Right ventricle myocardium superior (tissue), 1 donor: ENCODE data around the gene CFAP91. TPM values are rescaled to one million over a fixed set of nuclear protein-coding genes. Genes with fewer than 3 reads are reported as not detected.
"Not testable (repeated sequence)": the region's sequence is repeated elsewhere in the genome, so short reads cannot be mapped to it uniquely, and the experiment has no call there.

Experiments
- ATAC-seq: fragments of 200-7000 bp; cut with Tn5 transposase; one replicate; pipeline ENCODE4 v1.9.1; 2020; ENCODE audit warnings: mild to moderate bottlenecking; ENCODE audit not compliant: poor library complexity
- DNase-seq: peaks from one replicate; pipeline ENCODE4 v3.0.0-alpha.2; 2020
- intact Hi-C: fragments of 100-400 bp; cut with DNase I; formaldehyde crosslinking; loops from one replicate; pipeline ENCODE4 v1.11.2; 2022
- total RNA-seq: library from RNA; stranded (reverse); fragmentation: NEBNext Ultra II Directional; extraction: Animal tissue kit (Norgen Biotek cat#: 25700); gene quantifications from one replicate; pipeline ENCODE4 v1.2.1, GENCODE V29; 2021
- donor health status: DM: no; HTN: yes; CAD: no; lungs with severe emphysema.

CFAP91 gene
- total RNA-seq, 1 donor from 2014 or later: 0.75 TPM

GRCh38 chr3:119676020-119676419, 26.8 kb upstream of the CFAP91 start:
- DNase-seq (no peak), ATAC-seq (no peak)
- intact Hi-C loops: loop anchor here (5.0 kb wide), 2 partner anchors 79 to 399 kb away; partner anchors contain the start of gene PLA1A

GRCh38 chr3:119676771-119677640, 25.8 kb upstream of the CFAP91 start, which contains the start of gene COX17:
Gene COX17, minus strand, starts transcription at chr3:119677406. Its CDS starts 96 bp downstream, at chr3:119677310.
- ATAC-seq: peak; percentile 91
- intact Hi-C loops: loop anchor here (5.0 kb wide), 2 partner anchors 80 to 400 kb away; partner anchors contain the start of gene PLA1A
- DNase-seq: peak; percentile 96

- DNase-seq: no peak
- no peak for ATAC-seq
- intact Hi-C loops: loop anchor here (5.0 kb wide), 2 partner anchors 80 to 400 kb away; partner anchors contain the start of gene PLA1A
Measured at GRCh38 chr3:119677641-119677934, 25.2 kb upstream of the CFAP91 start.

- DNase-seq, ATAC-seq: not testable (repeated sequence)
- intact Hi-C loops: loop anchor here (5.0 kb wide), 2 partner anchors 81 to 401 kb away; partner anchors contain the start of gene PLA1A
Measured at GRCh38 chr3:119678209-119678608, 24.6 kb upstream of the CFAP91 start.

GRCh38 chr3:119679874-119680273, 22.9 kb upstream of the CFAP91 start:
- ATAC-seq: no peak
- intact Hi-C loops: loop anchor here (5.0 to 10.0 kb wide), 3 partner anchors 83 to 403 kb away; partner anchors contain the start of gene PLA1A
- DNase-seq: no peak

GRCh38 chr3:119681279-119681678, 21.5 kb upstream of the CFAP91 start:
- intact Hi-C loops: loop anchor here (10.0 kb wide), 1 partner anchor 156 kb away; no protein-coding TSS in a partner anchor
- ATAC-seq (no peak), DNase-seq (no peak)

GRCh38 chr3:119683421-119683820, 19.4 kb upstream of the CFAP91 start:
- DNase-seq: no peak
- no peak for ATAC-seq
- intact Hi-C loops: loop anchor here (10.0 kb wide), 1 partner anchor 159 kb away; no protein-coding TSS in a partner anchor

GRCh38 chr3:119690043-119690656, 12.7 kb upstream of the CFAP91 start:
- DNase-seq: no peak

GRCh38 chr3:119695480-119695879, 7.3 kb upstream of the CFAP91 start:
- intact Hi-C loops: no loop called here
- no peak for ATAC-seq
- no peak for DNase-seq

More at GRCh38 chr3:119690043-119690656, 12.7 kb upstream of the CFAP91 start:
- intact Hi-C loops: no loop called here
- no peak for ATAC-seq

GRCh38 chr3:119697394-119697793, 5.4 kb upstream of the CFAP91 start:
- no peak for ATAC-seq
- DNase-seq: no peak

GRCh38 chr3:119700269-119700919, 2.4 kb upstream of the CFAP91 start:
- ATAC-seq (no peak), DNase-seq (no peak)
- intact Hi-C loops: no loop called here

More at GRCh38 chr3:119697394-119697793, 5.4 kb upstream of the CFAP91 start:
- intact Hi-C loops: no loop called here

GRCh38 chr3:119700920-119701734, 1.7 kb upstream of the CFAP91 start:
- DNase-seq (no peak), ATAC-seq (no peak)
- intact Hi-C loops: no loop called here

- ATAC-seq: no peak
- DNase-seq: no peak
- intact Hi-C loops: no loop called here
Measured at GRCh38 chr3:119703820-119704531, 1.2 kb downstream of the CFAP91 start.

GRCh38 chr3:119715105-119715504, 12.3 kb downstream of the CFAP91 start:
- DNase-seq (no peak), ATAC-seq (peak; percentile 75)
- intact Hi-C loops: no loop called here

GRCh38 chr3:119716998-119717397, 14.2 kb downstream of the CFAP91 start:
- DNase-seq (no peak), ATAC-seq (peak; percentile 78)
- intact Hi-C loops: no loop called here

GRCh38 chr3:119717520-119717919, 14.7 kb downstream of the CFAP91 start:
- DNase-seq: no peak
- intact Hi-C loops: no loop called here
- no peak for ATAC-seq

GRCh38 chr3:119723022-119723421, 20.2 kb downstream of the CFAP91 start:
- ATAC-seq (no peak), DNase-seq (no peak)
- intact Hi-C loops: no loop called here

- intact Hi-C loops: no loop called here
- ATAC-seq (no peak), DNase-seq (no peak)
Measured at GRCh38 chr3:119726909-119727308, 24.1 kb downstream of the CFAP91 start.
